Brain microvascular endothelial cell (primary cell): ENCODE results near the gene ACSM2A.
"Not testable (repeated sequence)": the region's sequence is repeated elsewhere in the genome, so short reads cannot be mapped to it uniquely, and the experiment has no call there.

Experiments used
- DNase-seq: peaks from one replicate; pipeline ENCODE4 v3.0.0-alpha.2; 2020
- H3K27ac ChIP-seq: fragments of 250-450 bp; sonication (Bioruptor Pico); 2 replicates; pipeline ENCODE4 v1.5.1; 2020; ENCODE audit warnings: mild to moderate bottlenecking, moderate library complexity
- H3K27me3 ChIP-seq: fragments of 250-450 bp; sonication (Bioruptor Pico); replicated peaks from 2 replicates; pipeline ENCODE4 v1.5.1; 2020; ENCODE audit warnings: mild to moderate bottlenecking
- H3K36me3 ChIP-seq: fragments of 250-450 bp; sonication (Bioruptor Pico); replicated peaks from 2 replicates; pipeline ENCODE4 v1.5.1; 2020; ENCODE audit warnings: mild to moderate bottlenecking
- H3K4me3 ChIP-seq: 2 replicates; pipeline ENCODE4 v1.5.1; 2011; ENCODE audit warnings: low read depth, mild to moderate bottlenecking, control low read depth, low read length, moderate library complexity
- CTCF ChIP-seq: IDR thresholded peaks from 2 replicates; pipeline ENCODE4 v1.5.1; 2011; ENCODE audit warnings: low read depth, mild to moderate bottlenecking, moderate library complexity, low read length, control low read depth, inconsistent platforms; ENCODE audit errors: missing control alignments
- in situ Hi-C: cut with HindIII; loops from 2 replicates; pipeline ENCODE4 v1.10.0; 2017; ENCODE audit warnings: low sequenced_read_pairs, low pct_ligation_motif_present

Gene ACSM2A

GRCh38 chr16:20451364-20451763 is at the start of gene ACSM2A:
ACSM2A (plus strand) TSS chr16:20451521; CDS start chr16:20460115, 8,594 bp downstream.
- H3K4me3 ChIP-seq, H3K27me3 ChIP-seq, H3K36me3 ChIP-seq, H3K27ac ChIP-seq, in situ Hi-C loops, DNase-seq: not testable (repeated sequence)

- no peak for DNase-seq
These were observed 48.7 kb upstream of the ACSM2A start for GRCh38 chr16:20402651-20403050.

GRCh38 chr16:20404637-20405036 is 46.7 kb upstream of the ACSM2A start, which contains the start of gene PDILT:
PDILT (minus strand) TSS chr16:20404737; CDS start chr16:20399300, 5,437 bp downstream.
- no peak for TF ChIP-seq CTCF
- Histone ChIP-seq H3K4me3 (no peak within 1 kb of the TSS), H3K36me3 (no peaks in the 10 kb centered on the region), H3K27me3 (no peaks in the 10 kb centered on the region), H3K27ac (no peak within 1 kb of the TSS)
- no peak for DNase-seq
- in situ Hi-C loops: no loop called here

More at GRCh38 chr16:20402651-20403050, 48.7 kb upstream of the ACSM2A start:
- H3K4me3 ChIP-seq: no peak overlapping the region
- no peaks in the 10 kb centered on the region for H3K36me3 ChIP-seq
- H3K27ac ChIP-seq: no peak overlapping the region
- in situ Hi-C loops: no loop called here
- no peaks in the 10 kb centered on the region for H3K27me3 ChIP-seq
- no peak for TF ChIP-seq CTCF

GRCh38 chr16:20409398-20410120 is 41.8 kb upstream of the ACSM2A start, which contains the start of gene ACSM5:
ACSM5 (plus strand) TSS chr16:20409534; CDS start chr16:20411485, 1,951 bp downstream.
- Histone ChIP-seq H3K4me3 (no peak within 1 kb of the TSS), H3K27me3 (no peaks in the 10 kb centered on the region), H3K27ac (no peak within 1 kb of the TSS), H3K36me3 (no peaks in the 10 kb centered on the region)
- no peak for DNase-seq
- in situ Hi-C loops: no loop called here
- no peak for TF ChIP-seq CTCF

- peak; percentile 4 for DNase-seq
- no peak overlapping the region for H3K4me3 ChIP-seq
- no peak overlapping the region for H3K27ac ChIP-seq
- in situ Hi-C loops: no loop called here
- TF ChIP-seq CTCF: no peak
- H3K27me3 ChIP-seq: no peaks in the 10 kb centered on the region
- no peaks in the 10 kb centered on the region for H3K36me3 ChIP-seq
These were observed 41.1 kb upstream of the ACSM2A start for GRCh38 chr16:20410121-20410723.

- in situ Hi-C loops: no loop called here
- no peaks in the 10 kb centered on the region for H3K36me3 ChIP-seq
- no peak overlapping the region for H3K27ac ChIP-seq
- H3K27me3 ChIP-seq: no peaks in the 10 kb centered on the region
- DNase-seq: no peak
- H3K4me3 ChIP-seq: no peak overlapping the region
- no peak for TF ChIP-seq CTCF
These were observed 40.3 kb upstream of the ACSM2A start for GRCh38 chr16:20411055-20411454.
